Measurements from ENCODE around the gene HIRA.

HIRA gene, protein sequence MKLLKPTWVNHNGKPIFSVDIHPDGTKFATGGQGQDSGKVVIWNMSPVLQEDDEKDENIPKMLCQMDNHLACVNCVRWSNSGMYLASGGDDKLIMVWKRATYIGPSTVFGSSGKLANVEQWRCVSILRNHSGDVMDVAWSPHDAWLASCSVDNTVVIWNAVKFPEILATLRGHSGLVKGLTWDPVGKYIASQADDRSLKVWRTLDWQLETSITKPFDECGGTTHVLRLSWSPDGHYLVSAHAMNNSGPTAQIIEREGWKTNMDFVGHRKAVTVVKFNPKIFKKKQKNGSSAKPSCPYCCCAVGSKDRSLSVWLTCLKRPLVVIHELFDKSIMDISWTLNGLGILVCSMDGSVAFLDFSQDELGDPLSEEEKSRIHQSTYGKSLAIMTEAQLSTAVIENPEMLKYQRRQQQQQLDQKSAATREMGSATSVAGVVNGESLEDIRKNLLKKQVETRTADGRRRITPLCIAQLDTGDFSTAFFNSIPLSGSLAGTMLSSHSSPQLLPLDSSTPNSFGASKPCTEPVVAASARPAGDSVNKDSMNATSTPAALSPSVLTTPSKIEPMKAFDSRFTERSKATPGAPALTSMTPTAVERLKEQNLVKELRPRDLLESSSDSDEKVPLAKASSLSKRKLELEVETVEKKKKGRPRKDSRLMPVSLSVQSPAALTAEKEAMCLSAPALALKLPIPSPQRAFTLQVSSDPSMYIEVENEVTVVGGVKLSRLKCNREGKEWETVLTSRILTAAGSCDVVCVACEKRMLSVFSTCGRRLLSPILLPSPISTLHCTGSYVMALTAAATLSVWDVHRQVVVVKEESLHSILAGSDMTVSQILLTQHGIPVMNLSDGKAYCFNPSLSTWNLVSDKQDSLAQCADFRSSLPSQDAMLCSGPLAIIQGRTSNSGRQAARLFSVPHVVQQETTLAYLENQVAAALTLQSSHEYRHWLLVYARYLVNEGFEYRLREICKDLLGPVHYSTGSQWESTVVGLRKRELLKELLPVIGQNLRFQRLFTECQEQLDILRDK

DNA sequence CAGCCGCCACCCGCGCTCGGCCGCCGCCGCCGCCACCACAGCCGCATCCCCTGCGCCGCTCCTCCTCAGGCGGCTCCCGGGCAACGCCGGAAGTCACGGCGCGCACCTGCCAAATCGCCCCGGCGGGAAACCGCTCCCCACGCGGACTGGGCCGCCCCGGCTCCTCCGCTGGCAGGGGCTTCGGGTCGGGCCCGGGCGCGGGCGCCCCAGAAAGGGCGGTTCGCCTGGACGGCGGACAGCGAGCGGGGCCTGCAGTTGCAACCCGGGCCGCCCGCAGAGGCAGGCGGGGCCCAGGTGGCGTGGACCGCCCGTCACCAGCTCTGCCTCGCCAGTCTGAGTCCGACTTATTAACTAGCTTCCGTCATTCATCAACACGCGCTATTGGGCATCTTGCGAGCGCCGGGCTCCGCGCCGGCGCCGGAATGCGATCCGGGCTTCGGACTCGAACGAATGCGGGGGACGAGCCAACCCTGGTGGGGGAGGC, at the start of gene HIRA:
HIRA (minus strand) TSS at position 85 of the 484 bp plus-strand sequence. CDS start 257 bp downstream, outside the sequence.
- in situ Hi-C loops (cut with MboI; ENCODE audit: low pct_unique_long_range_greater_than_20kb, low sequenced_read_pairs, unreplicated experiment), result no loop called here
- TF ChIP-seq, protein P1, sequence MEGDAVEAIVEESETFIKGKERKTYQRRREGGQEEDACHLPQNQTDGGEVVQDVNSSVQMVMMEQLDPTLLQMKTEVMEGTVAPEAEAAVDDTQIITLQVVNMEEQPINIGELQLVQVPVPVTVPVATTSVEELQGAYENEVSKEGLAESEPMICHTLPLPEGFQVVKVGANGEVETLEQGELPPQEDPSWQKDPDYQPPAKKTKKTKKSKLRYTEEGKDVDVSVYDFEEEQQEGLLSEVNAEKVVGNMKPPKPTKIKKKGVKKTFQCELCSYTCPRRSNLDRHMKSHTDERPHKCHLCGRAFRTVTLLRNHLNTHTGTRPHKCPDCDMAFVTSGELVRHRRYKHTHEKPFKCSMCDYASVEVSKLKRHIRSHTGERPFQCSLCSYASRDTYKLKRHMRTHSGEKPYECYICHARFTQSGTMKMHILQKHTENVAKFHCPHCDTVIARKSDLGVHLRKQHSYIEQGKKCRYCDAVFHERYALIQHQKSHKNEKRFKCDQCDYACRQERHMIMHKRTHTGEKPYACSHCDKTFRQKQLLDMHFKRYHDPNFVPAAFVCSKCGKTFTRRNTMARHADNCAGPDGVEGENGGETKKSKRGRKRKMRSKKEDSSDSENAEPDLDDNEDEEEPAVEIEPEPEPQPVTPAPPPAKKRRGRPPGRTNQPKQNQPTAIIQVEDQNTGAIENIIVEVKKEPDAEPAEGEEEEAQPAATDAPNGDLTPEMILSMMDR (IDR thresholded peaks at IDR 0.05; ENCODE audit: extremely low read depth, insufficient read depth, missing control alignments), result no peak
- peak; percentile 87 for DNase-seq (ENCODE audit: low spot score)

DNA sequence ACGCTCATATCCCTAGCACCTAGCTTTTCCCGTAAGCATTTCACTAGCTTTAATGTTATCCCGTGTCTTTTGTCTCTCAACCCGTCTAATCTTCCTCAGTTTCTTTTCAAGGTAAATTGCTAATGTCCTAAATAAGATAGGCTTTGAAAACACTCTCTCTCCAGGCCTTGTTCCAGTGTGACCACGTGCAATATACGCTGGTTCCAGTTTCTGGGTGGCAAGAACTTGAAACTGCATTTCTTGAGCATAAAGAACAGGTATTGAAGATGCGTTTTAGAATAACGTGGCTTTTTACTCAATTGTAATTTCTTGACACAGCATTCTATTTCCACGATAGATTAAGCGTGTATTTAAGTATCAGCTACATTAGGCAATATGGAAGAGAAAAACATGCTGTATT, 49.3 kb upstream of the HIRA start:
- TF ChIP-seq, protein P1 (IDR thresholded peaks at IDR 0.05; ENCODE audit: extremely low read depth, insufficient read depth, missing control alignments), result no peak
- in situ Hi-C loops (cut with MboI; ENCODE audit: low pct_unique_long_range_greater_than_20kb, low sequenced_read_pairs, unreplicated experiment), result no loop called here
- DNase-seq (ENCODE audit: low spot score), result no peak

DNA sequence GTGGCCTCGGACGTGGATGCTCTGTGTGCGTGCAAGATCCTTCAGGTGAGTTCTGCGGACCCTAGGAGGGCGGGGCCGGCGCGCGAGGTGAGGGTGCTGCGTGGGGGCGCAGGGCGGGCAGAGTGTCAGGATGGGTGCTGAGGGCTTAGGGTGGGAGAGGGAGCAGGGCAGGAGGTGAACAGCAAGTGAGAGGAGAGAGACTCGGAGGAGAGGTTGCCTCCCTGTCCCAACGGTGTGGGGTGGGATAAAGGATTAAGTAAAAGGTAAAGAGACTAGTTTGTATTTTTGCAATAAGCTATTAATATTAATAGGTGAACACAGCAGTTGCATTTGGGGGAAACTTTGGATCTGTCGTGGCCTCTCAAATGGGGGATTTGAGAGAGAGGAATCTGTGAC, 48.6 kb upstream of the HIRA start:
- TF ChIP-seq, protein P1 (IDR thresholded peaks at IDR 0.05; ENCODE audit: extremely low read depth, insufficient read depth, missing control alignments), result no peak
- DNase-seq (ENCODE audit: low spot score), result no peak
- in situ Hi-C loops (cut with MboI; ENCODE audit: low pct_unique_long_range_greater_than_20kb, low sequenced_read_pairs, unreplicated experiment), result no loop called here

DNA sequence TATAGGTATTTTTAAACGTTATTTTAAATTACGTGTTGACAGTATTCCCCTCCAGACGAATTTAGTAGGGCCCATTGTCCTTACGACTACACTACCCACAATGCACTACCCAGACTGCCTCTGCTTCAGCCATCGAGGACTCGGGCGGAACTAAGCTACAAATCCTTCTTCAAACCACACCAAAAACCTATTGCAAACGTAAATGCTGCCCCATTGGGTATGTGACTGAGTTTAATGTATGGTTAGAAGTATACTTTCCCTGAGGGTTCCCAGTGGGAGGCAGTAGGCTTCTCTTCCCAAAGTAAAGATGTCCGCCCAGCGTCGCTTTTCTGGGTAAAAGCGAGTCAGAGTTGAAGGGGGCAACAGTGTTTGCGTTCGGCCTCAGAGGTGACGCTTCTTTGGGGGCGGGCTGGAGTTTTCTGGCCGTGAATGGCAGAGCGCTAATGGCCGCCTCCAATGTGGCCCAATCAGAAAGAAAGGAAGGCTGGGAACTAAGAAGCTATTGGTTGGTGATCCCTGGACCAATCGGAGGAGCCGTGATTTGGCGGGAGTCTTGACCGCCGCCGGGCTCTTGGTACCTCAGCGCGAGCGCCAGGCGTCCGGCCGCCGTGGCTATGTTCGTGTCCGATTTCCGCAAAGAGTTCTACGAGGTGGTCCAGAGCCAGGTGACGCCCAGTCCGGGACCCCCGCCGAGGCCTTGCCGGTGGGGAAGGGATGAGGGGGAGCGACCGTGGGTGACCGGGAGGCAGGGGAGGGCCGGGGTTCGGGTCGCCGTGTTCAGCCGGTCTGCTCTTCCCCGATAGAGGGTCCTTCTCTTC, 48.0 kb upstream of the HIRA start, which contains the start of gene CDC45:
CDC45 (plus strand) TSS at position 566 of the 818 bp plus-strand sequence; CDS start at position 615, 49 bp downstream.
- TF ChIP-seq, protein P1 (IDR thresholded peaks at IDR 0.05; ENCODE audit: extremely low read depth, insufficient read depth, missing control alignments), result no peak
- peak; percentile 97 for DNase-seq (ENCODE audit: low spot score)
- in situ Hi-C loops (cut with MboI; ENCODE audit: low pct_unique_long_range_greater_than_20kb, low sequenced_read_pairs, unreplicated experiment), result no loop called here

DNA sequence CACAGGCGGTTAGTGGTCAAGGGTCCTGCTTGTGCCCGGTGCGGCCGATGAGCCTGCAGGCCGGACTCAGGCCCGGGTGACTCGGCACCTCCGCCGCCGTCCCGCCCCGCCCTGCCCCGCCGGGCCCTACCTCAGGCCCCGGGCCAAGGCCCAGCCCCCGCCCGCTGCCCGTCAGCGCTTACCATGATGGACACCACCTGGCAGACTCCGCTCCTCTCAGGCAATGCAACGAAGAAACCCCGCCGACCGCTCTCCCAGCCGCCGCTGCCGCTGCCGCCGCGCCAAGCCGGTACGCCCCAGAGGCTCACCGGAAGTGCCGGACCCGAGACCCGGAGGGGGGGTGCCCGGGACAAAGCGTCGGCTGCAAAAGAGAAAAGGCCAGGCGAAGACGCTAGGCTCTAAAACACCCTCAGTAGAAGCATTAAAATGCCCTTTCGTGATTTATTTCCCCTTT, 47.4 kb upstream of the HIRA start, which contains the start of gene UFD1:
UFD1 (minus strand) TSS at position 293 of the 454 bp plus-strand sequence; CDS start at position 185, 108 bp downstream.
- peak; percentile 86 for DNase-seq (ENCODE audit: low spot score)
- in situ Hi-C loops (cut with MboI; ENCODE audit: low pct_unique_long_range_greater_than_20kb, low sequenced_read_pairs, unreplicated experiment), result no loop called here
- TF ChIP-seq, protein P1 (IDR thresholded peaks at IDR 0.05; ENCODE audit: extremely low read depth, insufficient read depth, missing control alignments), result no peak

Data from GM13977 (cell line).